HK-2 (cell line): ENCODE results near the gene SNX8.

Experiments used
- DNase-seq: peaks from one replicate; pipeline ENCODE4 v3.0.0-alpha.2; 2018; ENCODE audit not compliant: unreplicated experiment

The SNX8 gene

GRCh38 chr7:2205036-2205780 lies 109.0 kb downstream of the SNX8 start:
- no peak for DNase-seq

DNA sequence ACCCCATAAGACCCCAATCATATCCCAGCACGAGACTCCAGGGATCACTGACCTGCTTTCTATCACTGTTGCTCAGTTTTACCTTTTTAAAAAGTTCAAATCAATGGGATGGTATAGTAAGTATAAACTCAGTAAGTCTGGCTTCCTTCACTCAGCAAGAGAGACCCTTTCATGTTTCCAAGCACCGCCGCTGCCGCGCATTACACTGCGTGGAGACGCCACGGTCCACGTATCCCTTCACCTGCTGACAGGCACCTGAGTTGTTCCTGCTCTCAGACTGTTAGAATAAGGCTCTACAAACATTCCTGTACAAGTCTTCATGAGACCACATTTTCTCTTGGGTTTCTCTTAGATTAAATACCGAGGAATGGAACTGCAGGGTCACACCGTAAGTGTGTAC lies 109.8 kb downstream of the SNX8 start:
- no peak for DNase-seq

DNA sequence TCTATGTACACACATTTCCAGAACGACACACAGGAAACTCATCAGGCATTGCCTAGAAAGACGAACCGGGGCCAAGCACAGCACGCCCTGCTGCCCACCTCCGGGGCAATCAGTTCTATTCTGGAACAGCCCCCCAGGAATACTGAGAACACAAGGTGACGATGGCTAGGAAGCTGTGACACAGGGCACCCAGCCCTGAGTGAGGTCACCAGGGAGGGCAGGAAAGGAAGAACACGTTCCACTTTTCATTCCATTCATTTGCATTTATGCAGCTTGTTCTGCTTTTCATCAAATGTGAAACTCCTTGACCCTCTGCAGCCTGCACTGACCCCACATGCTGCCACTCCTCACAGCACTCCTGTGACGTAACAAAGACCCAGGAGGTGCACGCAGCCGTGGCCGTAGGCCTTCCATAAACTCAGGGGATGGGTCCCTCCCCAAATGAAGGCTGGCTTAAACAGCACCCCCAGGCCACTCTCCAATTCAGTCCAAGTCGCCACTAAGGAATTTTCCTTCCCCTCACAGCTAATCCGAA lies 110.4 kb downstream of the SNX8 start:
- no peak for DNase-seq

DNA sequence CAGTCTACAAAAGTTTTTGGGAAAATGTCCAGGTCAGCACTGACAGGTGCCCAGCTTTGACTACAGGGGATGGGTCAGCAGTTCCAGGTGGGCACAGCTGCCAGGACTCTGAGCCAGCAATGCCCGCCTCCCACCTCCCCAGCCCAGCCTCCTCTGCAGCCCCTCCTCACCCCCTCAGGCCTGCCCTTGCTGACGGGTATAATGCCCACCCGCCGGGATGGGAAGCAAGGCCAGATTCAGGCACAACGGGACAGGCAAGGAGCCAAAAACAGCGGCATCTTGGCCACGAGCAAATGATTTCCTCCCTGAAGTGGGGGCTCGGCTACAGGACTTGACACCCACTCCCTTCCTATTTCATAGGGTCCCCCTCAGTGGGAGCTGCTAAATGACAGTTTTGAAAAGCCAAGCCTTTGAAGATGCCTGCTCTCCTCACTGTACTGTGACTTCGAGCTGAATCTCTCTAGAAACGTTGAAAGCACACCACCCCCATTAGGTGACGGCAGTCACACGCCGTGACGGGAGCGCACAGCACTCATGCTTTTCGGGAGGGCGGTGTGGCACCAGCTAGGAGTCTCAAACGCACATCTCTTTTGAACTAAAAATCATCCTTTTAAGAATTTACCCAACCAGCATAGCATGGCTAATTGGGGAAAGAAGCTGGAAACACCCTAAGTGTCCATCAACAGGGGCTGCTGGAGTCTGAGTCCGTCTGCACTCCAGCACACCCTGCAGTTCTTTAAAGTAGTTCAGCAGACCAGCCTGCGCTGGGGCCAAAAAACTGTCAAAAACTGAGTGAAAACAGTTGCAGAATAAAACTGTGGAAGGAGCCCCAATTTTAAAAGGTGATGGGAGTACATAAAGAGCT lies 111.1 kb downstream of the SNX8 start:
- DNase-seq = no peak

DNA sequence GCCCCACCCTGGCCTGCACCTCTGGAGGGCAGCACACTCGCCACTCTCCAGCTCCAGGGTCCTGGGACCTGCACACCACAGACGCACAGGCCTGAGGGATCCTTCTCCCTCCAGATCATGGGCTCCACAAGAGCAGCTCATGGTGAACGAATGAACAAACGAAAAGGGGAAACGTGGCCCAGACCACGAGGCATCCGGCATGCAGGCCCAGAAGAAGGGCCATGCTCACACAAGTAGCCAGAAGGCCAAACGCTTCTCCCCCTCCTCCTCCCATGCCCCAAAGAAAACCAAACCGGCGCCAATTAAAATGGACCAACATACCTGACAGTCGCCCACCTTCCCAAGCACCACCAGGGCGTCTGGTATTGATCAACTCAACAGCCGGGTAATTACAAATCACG lies 111.9 kb downstream of the SNX8 start:
- no peak for DNase-seq
